GM18520 (cell line): ENCODE measurements around the gene MMP23B.
"Not testable (repeated sequence)": the region's sequence is repeated elsewhere in the genome, so short reads cannot be mapped to it uniquely, and the experiment has no call there.

Experiments used
- ATAC-seq: cut with Tn5 transposase; IDR thresholded peaks from one replicate; pipeline ENCODE4 v1.9.1; 2021; ENCODE audit not compliant: unreplicated experiment

Gene MMP23B

DNA sequence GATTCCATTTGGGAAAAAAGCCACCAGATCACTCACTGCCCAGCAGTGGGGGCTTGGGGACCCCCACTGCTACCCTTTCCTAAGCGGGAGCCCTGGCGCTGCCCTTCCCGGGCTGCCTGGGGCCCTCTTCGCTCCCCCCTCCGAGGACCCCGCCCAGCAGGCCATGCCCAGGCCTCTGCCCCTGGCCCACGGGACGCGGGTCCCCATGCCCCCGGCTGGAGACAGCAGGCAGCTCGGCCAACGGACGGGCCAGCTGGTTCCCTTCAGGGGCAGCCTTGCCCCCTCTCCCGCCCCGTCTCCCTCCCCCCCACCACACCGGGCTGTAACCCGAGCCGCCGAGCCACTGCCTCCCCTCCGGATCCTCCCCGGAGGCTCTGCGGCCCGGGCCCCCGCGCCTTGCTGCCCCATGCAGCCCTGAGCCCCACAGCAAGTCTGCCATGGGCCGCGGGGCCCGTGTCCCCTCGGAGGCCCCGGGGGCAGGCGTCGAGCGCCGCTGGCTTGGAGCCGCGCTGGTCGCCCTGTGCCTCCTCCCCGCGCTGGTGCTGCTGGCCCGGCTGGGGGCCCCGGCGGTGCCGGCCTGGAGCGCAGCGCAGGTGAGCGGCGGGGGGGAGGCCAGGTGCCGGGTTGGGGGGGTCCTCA is at the start of gene MMP23B:
MMP23B (plus strand) TSS at position 392 of the 639 bp plus-strand sequence; CDS start at position 438, 46 bp downstream.
- no peak for ATAC-seq

DNA sequence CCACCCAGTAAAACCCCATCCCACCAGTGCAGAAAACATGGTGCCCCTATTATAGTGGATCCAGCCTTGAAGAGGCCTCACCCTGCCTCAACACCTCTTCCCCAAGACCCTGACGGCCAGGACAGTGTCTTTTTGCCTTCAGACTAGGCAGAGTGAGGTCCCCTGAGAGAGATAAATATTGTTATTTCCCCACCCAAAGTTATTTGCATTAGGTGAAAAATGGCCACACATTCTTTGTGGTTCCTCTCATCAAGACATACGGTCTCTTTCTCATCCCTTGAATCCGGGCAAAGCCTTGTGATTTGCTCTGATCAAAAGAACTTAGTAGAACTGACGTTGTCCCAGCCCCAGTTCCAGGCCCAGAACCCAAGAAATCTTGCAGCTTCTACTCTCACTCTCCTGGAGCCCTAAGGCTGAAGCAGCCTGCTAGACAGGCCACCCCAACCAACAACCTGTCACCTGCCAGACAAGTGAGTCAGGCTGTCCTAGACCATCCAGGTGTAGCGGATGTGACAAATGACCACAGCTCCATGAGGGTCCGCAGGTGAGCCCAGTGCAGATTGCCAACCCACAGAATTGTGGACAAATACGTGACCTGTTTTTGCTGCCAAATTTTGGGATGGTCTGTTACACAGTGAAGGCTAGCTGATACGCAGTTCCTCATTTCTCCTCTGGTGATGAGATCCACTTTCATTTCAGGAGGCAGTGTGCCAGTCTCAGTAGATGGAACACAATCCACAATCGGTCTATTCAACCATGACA is 49.2 kb upstream of the MMP23B start:
- no peak for ATAC-seq

DNA sequence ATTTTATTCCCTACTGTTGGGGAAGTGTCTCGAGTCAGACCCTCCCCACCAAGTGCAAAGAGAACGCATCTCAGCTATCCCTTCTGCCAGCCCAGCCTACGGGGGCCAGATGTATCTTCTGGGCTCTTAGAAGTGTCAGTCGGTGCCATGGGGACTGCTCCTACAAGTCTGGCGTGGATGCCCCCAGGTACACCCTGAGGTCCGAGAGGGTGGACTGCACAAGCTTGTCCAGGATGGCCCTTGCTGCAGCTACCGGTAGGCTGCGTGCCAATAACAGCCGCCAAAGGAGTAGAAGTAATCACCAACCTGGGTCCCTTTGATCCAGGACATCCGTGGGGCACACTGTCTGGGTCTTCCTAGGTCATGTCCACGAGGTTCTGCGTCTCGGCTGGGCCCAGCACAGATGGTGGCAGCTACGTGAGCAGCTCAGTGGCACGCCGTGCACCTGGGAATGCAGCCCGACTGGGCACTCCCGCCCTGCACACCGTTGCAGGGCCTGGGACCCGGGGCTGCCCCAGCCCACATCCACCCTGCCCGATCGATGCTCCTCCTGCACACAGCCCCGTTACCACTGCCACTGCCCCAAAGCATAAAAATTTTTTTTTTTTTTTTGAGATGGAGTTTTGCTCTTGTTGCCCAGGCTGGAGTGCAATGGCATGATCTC is 48.5 kb upstream of the MMP23B start:
- ATAC-seq: no peak

DNA sequence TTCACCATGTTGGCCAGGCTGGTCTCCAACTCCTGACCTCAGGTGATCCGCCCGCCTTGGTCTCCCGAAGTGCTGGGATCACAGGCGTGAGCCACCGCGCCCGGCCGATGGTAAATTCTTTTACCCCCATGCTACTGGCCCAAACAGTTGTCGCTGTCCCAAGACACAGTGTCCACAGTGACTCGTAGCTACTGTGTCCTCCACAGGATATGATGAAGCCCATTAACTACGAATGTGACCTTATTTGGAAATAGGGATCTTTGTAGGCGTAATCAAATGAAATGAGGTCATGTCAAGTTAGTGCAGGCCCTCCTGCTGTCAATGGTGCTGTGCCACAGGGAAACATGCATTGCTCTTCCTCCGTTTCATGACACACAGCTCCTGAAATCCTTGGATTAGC is 40.5 kb upstream of the MMP23B start:
- no peak for ATAC-seq

DNA sequence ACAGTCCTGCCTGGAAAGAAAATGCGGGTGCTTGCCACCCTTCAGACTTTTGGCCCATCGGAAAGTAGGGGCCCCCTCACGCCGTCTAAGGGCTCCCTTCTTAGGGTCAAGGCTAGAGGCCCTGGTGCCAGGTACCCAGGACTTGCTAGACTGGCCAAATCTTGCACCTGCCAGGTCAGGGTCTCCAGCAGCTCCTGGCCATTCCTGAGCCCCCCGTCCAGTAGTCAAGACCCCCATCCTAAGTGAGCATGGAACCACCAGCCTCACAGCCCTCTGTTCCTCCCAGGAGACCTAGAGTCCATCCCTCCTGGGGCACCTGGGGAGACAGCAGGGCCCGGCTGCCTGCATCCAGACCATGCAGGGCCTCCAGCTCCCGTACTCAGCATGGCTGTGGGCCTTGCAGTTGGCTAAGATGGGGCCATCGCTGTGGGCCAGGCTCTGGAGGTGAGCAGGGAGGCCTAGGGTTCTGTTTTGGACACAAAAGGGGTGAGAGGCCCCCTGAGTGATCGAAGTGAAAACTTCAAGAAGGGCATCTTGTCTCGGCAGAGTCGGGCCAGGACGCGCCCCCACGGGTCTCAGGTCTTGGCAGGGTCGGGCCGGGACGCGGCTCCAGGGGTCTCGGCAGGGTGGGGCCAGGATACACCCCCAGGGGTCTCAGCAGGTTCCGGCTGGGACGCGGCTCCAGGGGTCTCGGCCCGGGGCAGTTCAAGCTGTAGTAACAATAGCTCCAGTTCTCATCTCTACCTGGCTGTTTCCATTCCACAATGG is 38.0 kb upstream of the MMP23B start:
- ATAC-seq: no peak

DNA sequence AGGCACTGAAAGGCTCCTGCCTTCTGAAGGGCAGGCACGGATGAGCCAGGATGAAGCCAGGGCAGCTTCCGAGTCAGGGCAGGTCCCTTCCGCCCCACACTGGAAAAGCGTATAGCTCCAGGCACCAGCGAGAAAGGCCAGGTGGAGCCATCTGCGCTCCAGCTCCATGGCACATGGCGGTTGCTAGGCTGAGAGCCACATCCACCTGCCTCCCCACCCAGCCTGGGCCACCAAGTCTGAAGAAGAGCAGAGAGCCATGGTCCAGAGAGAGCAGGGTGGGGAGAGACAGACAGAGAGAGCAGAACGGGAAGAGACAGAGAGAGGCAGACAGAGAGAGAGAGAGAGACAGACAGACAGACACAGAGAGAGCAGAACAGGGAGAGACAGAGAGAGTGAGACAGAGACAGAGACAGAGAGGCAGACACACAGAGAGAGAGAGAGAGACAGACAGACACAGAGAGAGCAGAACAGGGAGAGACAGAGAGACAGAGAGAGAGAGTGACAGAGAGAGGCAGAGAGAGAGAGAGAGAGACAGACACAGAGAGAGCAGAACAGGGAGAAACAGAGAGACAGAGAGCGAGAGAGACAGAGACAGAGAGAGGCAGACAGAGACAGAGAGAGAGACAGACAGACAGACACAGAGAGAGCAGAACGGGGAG is 37.2 kb upstream of the MMP23B start:
- no peak for ATAC-seq

DNA sequence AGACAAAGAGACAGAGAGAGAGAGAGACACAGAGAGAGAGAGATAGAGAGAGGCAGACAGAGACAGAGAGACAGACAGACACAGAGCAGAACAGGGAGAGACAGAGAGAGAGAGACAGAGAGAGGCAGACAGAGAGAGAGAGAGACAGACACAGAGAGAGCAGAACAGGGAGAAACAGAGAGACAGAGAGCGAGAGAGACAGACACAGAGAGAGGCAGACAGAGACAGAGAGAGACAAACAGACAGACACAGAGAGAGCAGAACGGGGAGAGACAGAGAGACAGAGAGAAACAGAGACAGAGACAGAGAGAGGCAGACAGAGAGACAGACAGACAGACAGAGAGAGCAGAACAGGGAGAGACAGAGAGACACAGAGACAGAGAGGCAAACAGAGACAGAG is 36.6 kb upstream of the MMP23B start:
- ATAC-seq: not testable (repeated sequence)

DNA sequence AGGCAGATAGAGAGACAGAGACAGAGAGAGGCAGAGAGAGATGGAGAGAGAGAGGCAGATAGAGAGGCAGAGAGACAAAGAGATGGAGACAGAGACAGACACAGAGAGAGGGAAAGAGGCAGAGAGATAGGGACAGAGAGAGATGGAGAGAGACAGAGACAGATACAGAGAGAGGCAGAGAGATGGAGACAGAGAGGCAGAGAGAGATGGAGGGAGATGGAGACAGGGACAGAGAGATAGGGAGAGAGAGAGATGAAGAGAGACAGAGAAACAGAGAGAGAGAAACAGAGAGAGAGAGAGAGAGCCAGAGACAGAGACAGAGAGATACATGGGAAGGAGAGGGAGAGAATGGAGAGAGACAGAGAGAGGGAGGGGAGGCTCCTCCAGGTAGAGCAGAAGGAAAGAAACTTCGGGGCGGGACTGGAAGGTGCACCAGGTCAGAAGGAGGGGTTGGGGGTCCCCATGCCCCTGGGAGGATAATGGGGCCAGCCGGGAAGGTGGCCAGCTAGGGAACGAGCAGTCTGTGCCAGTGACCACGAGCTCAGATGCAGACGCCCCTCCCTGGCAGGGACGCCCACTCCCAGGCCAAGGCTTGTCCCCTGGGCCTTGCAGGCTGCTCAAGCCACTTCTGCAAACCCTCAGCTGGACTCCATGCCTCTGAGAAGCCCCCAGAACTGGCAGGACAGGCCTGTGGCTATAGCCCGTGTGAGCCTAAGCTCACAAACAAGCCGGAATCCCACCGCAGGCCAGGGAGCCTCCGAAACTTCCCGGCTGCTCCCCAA is 35.3 kb upstream of the MMP23B start:
- no peak for ATAC-seq

DNA sequence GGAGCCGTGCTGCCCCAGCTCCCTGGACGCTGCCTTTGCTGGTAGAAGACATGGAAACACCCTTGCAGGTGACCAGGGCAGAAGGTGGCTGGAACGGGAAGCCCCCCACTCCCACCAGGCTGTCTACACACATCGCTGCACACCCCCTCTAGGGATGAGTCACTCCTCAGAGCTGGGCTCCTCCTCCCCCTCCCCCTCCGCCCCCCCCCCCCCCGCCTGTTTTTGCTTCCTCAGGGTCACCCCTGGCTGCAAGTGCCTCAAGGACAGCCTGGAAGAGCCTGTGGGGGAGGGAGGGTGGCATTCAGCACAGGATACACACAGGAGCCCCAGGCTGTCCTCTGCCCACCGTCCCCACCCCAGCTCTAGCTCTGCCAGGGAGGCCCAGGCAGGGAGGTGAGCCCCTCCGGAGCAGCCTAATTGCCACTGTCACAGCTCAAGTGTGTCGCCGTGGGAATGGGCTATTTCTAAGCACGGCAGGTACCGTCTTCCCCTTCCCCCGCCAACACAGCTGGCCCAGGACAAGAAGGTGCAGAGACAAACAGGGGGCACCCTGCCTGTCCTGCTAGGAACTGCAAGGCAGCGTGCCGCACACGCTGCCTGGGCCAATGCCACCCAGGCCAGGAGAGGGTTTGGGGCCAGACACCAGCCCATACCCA is 34.6 kb upstream of the MMP23B start:
- ATAC-seq: no peak

DNA sequence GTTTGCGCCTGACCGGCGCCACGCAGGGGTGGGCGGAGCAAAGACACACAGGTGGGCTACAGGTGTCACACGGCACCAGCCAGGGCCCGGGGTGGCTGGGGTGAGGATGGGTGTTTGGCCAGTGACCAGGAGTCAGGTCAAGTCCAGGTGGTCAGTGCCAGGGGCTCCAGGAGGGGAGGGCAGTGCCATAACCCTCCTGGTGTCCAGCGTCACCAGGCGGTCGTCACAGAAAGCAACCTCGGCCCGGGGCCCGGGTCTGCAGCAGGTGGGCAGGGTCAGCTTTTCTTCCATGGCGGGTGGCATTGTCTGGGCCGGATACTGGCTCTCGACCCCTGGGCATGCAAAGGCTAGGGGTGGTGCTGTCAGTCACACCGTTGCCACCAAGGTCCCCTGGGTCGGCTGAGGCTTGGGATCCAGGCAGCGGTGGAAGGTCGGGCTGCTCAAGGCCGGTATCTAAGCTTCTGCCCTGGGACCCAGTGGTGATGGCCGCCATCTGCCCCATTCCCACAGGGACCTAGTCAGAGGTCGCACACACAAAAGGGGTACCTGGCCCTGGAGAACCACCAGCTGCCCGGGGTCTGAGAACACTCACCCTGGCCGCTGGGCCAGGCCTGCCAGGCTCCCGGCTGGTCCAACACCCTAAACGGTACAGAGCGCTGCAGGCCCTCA is 33.8 kb upstream of the MMP23B start:
- ATAC-seq: no peak

DNA sequence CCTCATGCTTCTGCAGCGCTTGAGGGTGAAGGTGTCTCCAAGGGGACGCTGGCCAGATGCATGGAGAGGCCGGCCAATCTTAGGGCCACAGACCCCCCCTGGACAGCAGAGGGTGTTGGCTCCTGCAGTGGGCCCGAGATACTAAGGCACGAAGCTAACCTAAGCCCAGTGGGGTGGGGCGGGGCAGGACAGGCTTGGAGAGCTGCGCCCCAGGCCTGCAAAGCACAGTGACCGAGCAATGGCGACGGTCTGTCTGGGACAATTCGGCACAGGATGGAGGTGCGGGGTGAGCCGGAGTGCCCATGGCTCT is 33.3 kb upstream of the MMP23B start:
- no peak for ATAC-seq

DNA sequence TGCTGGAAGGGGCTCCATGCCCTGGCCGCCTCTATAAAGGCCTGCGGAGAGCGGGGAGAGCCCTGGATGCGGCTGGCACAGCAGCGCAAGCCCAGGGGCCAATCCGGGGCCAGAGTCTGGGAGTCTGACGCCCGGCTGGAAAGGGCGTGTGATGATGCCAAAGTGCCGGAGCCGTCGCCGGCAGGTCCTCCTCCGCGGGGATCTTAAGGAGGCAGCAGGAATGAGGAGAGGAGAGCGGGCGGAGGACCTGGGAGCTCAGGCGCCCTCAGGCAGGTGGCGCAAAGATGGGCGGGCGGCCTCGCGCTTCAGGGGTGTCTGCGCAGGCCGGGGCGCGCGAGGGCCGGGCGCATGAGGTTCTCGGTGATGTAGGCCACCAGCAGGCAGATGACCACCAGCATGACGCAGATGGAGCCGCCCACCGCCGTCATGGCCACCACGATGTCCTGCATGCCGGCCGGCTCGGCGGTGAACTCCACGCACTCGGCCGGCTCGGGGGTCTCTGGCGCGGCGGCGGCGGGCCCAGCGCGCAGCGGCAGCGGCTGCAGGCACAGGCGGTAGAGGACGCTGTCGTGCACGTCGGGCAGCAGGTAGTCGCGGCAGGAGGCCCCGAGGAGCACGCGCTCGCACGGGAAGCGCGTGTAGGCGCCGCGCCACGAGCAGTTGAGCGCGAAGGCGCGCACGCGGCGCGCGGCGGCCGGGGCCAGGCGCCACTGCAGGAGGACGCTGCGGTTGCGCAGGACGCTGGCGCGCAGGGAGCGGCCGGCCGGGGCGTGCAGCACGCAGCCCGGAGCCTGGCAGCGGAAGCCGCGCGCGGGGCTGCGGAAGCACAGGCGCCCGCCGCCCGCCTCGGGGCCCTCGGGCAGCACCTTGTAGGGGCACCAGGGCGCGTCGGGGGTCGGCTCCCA is 32.7 kb upstream of the MMP23B start:
- no peak for ATAC-seq

DNA sequence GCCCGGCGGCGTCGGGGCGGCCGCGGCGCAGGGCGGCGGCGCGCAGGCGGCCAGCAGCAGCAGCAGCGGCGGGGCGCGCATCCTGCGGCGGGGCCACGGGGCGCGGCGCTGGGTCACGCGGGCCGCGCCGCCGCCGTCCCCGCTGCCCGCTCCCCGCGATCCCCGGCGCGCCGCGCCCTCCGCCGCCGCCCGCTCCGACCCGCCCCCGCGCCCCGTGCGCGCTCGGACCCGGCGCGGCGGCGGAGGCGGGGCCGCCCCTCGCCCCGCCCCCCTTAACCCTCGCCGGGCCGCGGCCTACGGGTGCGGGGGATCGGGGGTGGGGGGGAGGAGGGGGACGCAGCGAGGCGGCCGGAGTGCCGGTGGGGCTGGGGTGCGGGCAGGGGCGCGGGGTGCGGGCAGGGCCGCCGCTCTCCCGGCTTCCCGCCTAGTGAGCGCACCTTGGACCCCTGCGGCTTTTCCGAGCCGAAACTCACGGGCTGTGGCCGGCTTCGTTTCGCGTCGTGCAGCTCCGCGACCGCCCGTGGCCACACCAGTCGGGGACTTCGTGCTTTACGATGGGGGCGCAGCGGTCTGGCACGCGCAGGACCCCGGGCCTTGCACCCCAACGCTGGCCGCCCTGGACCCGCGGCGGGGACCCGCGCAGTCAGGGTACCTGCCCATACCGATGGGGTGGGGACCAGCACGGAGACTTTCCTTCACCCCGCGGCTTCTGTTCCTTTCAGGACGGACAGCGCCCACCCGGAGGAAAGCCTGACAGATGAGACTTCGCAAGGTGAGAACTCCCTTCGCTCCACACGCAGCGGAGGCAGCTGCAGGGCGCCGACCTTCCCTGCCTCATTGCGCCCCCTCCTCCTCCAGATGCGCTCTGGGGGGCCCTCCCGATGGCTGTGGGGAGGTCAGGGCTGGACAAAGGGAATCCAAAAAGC is 31.8 kb upstream of the MMP23B start, which contains the start of gene FNDC10:
FNDC10 (minus strand) TSS at position 201 of the 926 bp plus-strand sequence; CDS start at position 81, 120 bp downstream.
- no peak for ATAC-seq

DNA sequence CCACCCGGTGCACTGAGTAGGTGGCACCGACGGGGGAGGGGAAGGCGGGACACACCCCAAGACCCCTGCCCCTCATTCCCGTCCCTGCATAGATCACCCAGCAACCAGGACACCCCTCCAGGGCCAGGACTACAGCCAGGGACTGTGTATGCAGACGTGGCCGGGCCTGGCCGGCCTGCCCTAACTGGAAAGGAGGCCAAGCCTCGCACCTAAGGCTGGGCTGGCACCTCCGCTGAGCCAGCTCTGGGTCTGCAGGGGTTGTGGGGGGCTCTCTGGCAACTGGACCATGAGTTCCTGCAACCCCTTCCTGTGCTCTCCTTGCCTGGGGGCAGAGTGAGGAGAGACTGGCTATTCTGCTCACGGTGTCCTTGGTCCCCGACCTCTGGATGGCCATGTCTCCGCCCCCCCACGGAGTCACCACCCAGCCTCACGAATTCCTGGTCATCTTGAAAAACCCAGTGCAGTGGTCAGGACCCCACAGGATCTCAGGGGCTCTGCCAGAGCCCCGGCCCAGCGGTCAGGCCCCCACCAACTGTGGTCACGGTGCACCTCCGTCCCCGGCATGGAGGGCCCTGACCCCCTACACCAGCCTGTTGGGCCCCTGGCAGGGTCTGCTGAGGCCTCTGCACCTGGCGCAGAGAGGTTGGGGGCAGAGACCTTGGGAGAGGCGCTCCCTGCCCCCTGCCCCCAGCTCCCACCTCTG is 31.0 kb upstream of the MMP23B start:
- ATAC-seq: no peak

DNA sequence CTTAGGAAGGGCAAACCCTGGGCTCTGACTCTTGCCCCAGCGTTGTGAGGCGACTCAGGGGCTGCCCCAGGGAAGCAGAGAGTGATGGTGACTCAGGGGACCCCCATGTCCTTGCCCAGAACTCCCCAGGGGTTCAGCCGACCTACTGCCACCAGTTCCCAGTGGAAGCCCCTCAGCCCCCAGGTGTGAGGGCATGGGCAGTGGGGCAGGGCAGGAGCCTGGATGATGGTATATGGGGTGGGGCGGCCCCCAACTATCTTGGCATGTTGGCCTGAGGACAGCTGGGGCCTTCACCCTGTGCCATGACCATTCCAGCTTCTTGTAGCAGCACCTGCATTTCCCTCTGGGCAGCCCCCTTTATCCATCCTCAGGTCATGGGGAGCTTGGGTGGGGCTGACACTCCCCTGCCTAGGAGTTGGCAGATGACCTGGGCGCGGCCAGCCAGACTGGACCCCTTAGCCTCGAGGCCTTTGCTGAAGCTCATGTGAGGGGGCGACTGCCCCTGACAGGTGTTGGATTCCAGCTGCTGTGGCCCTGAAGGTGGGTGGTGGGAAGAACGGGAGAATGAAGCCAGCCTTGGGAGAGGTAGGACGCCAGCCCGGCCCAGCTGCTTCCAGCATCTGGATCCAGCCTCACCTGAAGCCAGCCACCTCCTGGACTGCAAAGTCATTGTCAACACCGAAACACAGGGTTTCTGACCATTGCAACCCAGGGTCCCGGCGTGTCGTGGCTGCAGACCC is 30.2 kb upstream of the MMP23B start:
- no peak for ATAC-seq
